Measurements from ENCODE around the gene PTRH1.
A peak's percentile ranks its signal among the peaks of the same experiment; 100 is the strongest.

Gene PTRH1

GRCh38 chr9:127717766-127718165, 2.3 kb upstream of the PTRH1 start:
- H3K4me3 Mint-ChIP-seq, result no peak overlapping the region
- peaks cover 14% of the 10 kb centered on the region for H3K4me1 Mint-ChIP-seq (ENCODE audit: low read depth)
- no peaks in the 10 kb centered on the region for H3K36me3 Mint-ChIP-seq (ENCODE audit: low read depth)
- H3K9me3 Mint-ChIP-seq, result no peaks in the 10 kb centered on the region
- no peak overlapping the region for H3K27ac Mint-ChIP-seq
- H3K27me3 Mint-ChIP-seq (ENCODE audit: low read depth), result no peaks in the 10 kb centered on the region

- peak overlapping the region; percentile 98 for H3K4me3 Mint-ChIP-seq
- H3K4me1 Mint-ChIP-seq (ENCODE audit: low read depth), result peaks cover 14% of the 10 kb centered on the region
- no peaks in the 10 kb centered on the region for H3K27me3 Mint-ChIP-seq (ENCODE audit: low read depth)
- H3K36me3 Mint-ChIP-seq (ENCODE audit: low read depth), result no peaks in the 10 kb centered on the region
- H3K27ac Mint-ChIP-seq, result no peak overlapping the region
- no peaks in the 10 kb centered on the region for H3K9me3 Mint-ChIP-seq
Measured at GRCh38 chr9:127716412-127716811, 949 bp upstream of the PTRH1 start.

- H3K9me3 Mint-ChIP-seq, result no peaks in the 10 kb centered on the region
- H3K4me3 Mint-ChIP-seq, result peak overlapping the region; percentile 98
- H3K36me3 Mint-ChIP-seq (ENCODE audit: low read depth), result no peaks in the 10 kb centered on the region
- peak overlapping the region; percentile 97 for H3K27ac Mint-ChIP-seq
- H3K4me1 Mint-ChIP-seq (ENCODE audit: low read depth), result peaks cover 20% of the 10 kb centered on the region
- no peaks in the 10 kb centered on the region for H3K27me3 Mint-ChIP-seq (ENCODE audit: low read depth)
Measured at GRCh38 chr9:127714951-127715469, 453 bp downstream of the PTRH1 start.

GRCh38 chr9:127714020-127714750, 1.3 kb downstream of the PTRH1 start:
- no peaks in the 10 kb centered on the region for H3K27me3 Mint-ChIP-seq (ENCODE audit: low read depth)
- H3K36me3 Mint-ChIP-seq (ENCODE audit: low read depth), result no peaks in the 10 kb centered on the region
- no peak overlapping the region for H3K27ac Mint-ChIP-seq
- H3K4me3 Mint-ChIP-seq, result peak overlapping the region; percentile 73
- no peaks in the 10 kb centered on the region for H3K9me3 Mint-ChIP-seq
- peaks cover 16% of the 10 kb centered on the region for H3K4me1 Mint-ChIP-seq (ENCODE audit: low read depth)

- Mint-ChIP-seq H3K4me3 (peak overlapping the region; percentile 16), H3K4me1 (ENCODE audit: low read depth) (peaks cover 17% of the 10 kb centered on the region), H3K9me3 (peaks cover 3% of the 10 kb centered on the region), H3K27me3 (ENCODE audit: low read depth) (no peaks in the 10 kb centered on the region), H3K27ac (no peak overlapping the region), H3K36me3 (ENCODE audit: low read depth) (no peaks in the 10 kb centered on the region)
Measured at GRCh38 chr9:127712867-127713266, 2.6 kb downstream of the PTRH1 start.

GRCh38 chr9:127712371-127712770, 3.1 kb downstream of the PTRH1 start:
- Mint-ChIP-seq H3K4me1 (ENCODE audit: low read depth) (peaks cover 20% of the 10 kb centered on the region), H3K27me3 (ENCODE audit: low read depth) (no peaks in the 10 kb centered on the region), H3K9me3 (peaks cover 3% of the 10 kb centered on the region), H3K27ac (no peak overlapping the region), H3K4me3 (peak overlapping the region; percentile 16), H3K36me3 (ENCODE audit: low read depth) (no peaks in the 10 kb centered on the region)

GRCh38 chr9:127711831-127712274, 3.6 kb downstream of the PTRH1 start:
- no peaks in the 10 kb centered on the region for H3K27me3 Mint-ChIP-seq (ENCODE audit: low read depth)
- H3K36me3 Mint-ChIP-seq (ENCODE audit: low read depth), result no peaks in the 10 kb centered on the region
- no peak overlapping the region for H3K27ac Mint-ChIP-seq
- H3K4me3 Mint-ChIP-seq, result no peak overlapping the region
- H3K4me1 Mint-ChIP-seq (ENCODE audit: low read depth), result peaks cover 20% of the 10 kb centered on the region
- H3K9me3 Mint-ChIP-seq, result peaks cover 3% of the 10 kb centered on the region

GRCh38 chr9:127711226-127711701, 4.2 kb downstream of the PTRH1 start:
- Mint-ChIP-seq H3K4me1 (ENCODE audit: low read depth) (peaks cover 19% of the 10 kb centered on the region), H3K27me3 (ENCODE audit: low read depth) (no peaks in the 10 kb centered on the region), H3K36me3 (ENCODE audit: low read depth) (no peaks in the 10 kb centered on the region), H3K4me3 (no peak overlapping the region), H3K9me3 (peaks cover 3% of the 10 kb centered on the region), H3K27ac (no peak overlapping the region)

GRCh38 chr9:127710204-127710783, 5.2 kb downstream of the PTRH1 start:
- Mint-ChIP-seq H3K27ac (no peak overlapping the region), H3K27me3 (ENCODE audit: low read depth) (no peaks in the 10 kb centered on the region), H3K4me3 (no peak overlapping the region), H3K9me3 (peaks cover 3% of the 10 kb centered on the region), H3K4me1 (ENCODE audit: low read depth) (peaks cover 12% of the 10 kb centered on the region), H3K36me3 (ENCODE audit: low read depth) (no peaks in the 10 kb centered on the region)

GRCh38 chr9:127708952-127709587, 6.4 kb downstream of the PTRH1 start:
- Mint-ChIP-seq H3K9me3 (peaks cover 3% of the 10 kb centered on the region), H3K4me3 (no peak overlapping the region), H3K36me3 (ENCODE audit: low read depth) (no peaks in the 10 kb centered on the region), H3K4me1 (ENCODE audit: low read depth) (peaks cover 12% of the 10 kb centered on the region), H3K27ac (no peak overlapping the region), H3K27me3 (ENCODE audit: low read depth) (no peaks in the 10 kb centered on the region)

GRCh38 chr9:127707766-127708165, 7.7 kb downstream of the PTRH1 start:
- no peak overlapping the region for H3K4me3 Mint-ChIP-seq
- H3K27ac Mint-ChIP-seq, result no peak overlapping the region
- peaks cover 15% of the 10 kb centered on the region for H3K4me1 Mint-ChIP-seq (ENCODE audit: low read depth)
- peaks cover 3% of the 10 kb centered on the region for H3K9me3 Mint-ChIP-seq
- H3K27me3 Mint-ChIP-seq (ENCODE audit: low read depth), result no peaks in the 10 kb centered on the region
- H3K36me3 Mint-ChIP-seq (ENCODE audit: low read depth), result no peaks in the 10 kb centered on the region

GRCh38 chr9:127706836-127707241, 8.6 kb downstream of the PTRH1 start, which contains the start of gene CFAP157:
CFAP157 (plus strand) TSS chr9:127706988; CDS start chr9:127707032, 44 bp downstream.
- peaks cover 15% of the 10 kb centered on the region for H3K4me1 Mint-ChIP-seq (ENCODE audit: low read depth)
- H3K4me3 Mint-ChIP-seq, result no peak within 1 kb of the TSS
- no peaks in the 10 kb centered on the region for H3K27me3 Mint-ChIP-seq (ENCODE audit: low read depth)
- peaks cover 3% of the 10 kb centered on the region for H3K9me3 Mint-ChIP-seq
- H3K36me3 Mint-ChIP-seq (ENCODE audit: low read depth), result no peaks in the 10 kb centered on the region
- H3K27ac Mint-ChIP-seq, result no peak within 1 kb of the TSS

- Mint-ChIP-seq H3K9me3 (peaks cover 3% of the 10 kb centered on the region), H3K27ac (no peak overlapping the region), H3K4me1 (ENCODE audit: low read depth) (peaks cover 14% of the 10 kb centered on the region), H3K27me3 (ENCODE audit: low read depth) (no peaks in the 10 kb centered on the region), H3K4me3 (no peak overlapping the region), H3K36me3 (ENCODE audit: low read depth) (no peaks in the 10 kb centered on the region)
Measured at GRCh38 chr9:127705577-127706379, 9.7 kb downstream of the PTRH1 start.

All from T-helper 1 cell treated with Interleukin-12 subunit alpha and Interleukin-12 subunit beta and Interleukin-4 antibody, amounts not matched to agents 30 μg/mL and 1 μg/mL, for 36 hours (primary cell).